CD4-positive, alpha-beta T cell (primary cell): Measurements from ENCODE around the gene RTL9. TPM values are rescaled to one million over a fixed set of nuclear protein-coding genes. Genes with fewer than 3 reads are reported as not detected.
"Not testable (repeated sequence)": the region's sequence is repeated elsewhere in the genome, so short reads cannot be mapped to it uniquely, and the experiment has no call there.

Experiments
- ATAC-seq: fragments of 200-7000 bp; cut with Tn5 transposase; one replicate; pipeline ENCODE4 v1.10.0; 2022; ENCODE audit warnings: mild to moderate bottlenecking; ENCODE audit not compliant: poor library complexity
- CTCF ChIA-PET: fragments of 350-600 bp; sonication (Branson Sonifier 250); formaldehyde crosslinking; loops from one replicate; lab custom pipeline; 2021; ENCODE audit warnings: antibody characterized with exemption, inconsistent platforms; lab: Charles Lee
- POLR2A ChIA-PET: fragments of 350-600 bp; sonication (Branson Sonifier 250); formaldehyde crosslinking; loops from one replicate; lab custom pipeline; 2021; ENCODE audit warnings: antibody characterized with exemption, inconsistent platforms; lab: Charles Lee
- DNase-seq, 14 experiments: peaks; one replicate each; pipeline ENCODE4 v3.0.0-alpha.2; 2013 to 2020; ENCODE audit warnings: mixed read lengths in 2 of 14
- H3K27ac ChIP-seq, 2 donors: one replicate each; pipeline versions ENCODE4 v1.5.1 to v1.7.0; 2013; ENCODE audit warnings: low read length in 2 of 2, low read depth in 1 of 2, mild to moderate bottlenecking in 1 of 2
- H3K27me3 ChIP-seq, 2 experiments: 1 replicate in 1 of 2; 2 replicates in 1 of 2; pipeline versions ENCODE4 v1.6.1 to v1.7.0; 2013; ENCODE audit warnings: low read length in 2 of 2, control low read depth in 1 of 2, mild to moderate bottlenecking in 1 of 2, moderate library complexity in 1 of 2; ENCODE audit not compliant: insufficient read depth in 2 of 2, control insufficient read depth in 1 of 2
- H3K36me3 ChIP-seq: one replicate; pipeline ENCODE4 v1.6.1; 2013; ENCODE audit warnings: low read length, control low read depth; ENCODE audit not compliant: insufficient read depth
- H3K4me1 ChIP-seq: one replicate; pipeline ENCODE4 v1.6.1; 2013; ENCODE audit warnings: low read length, control low read depth; ENCODE audit not compliant: insufficient read depth
- H3K4me3 ChIP-seq: one replicate; pipeline ENCODE4 v1.5.1; 2013; ENCODE audit warnings: mild to moderate bottlenecking, low read length, moderate library complexity
- H3K9me3 ChIP-seq, 2 experiments: 1 replicate in 1 of 2; 2 replicates in 1 of 2; pipeline versions ENCODE4 v1.6.1 to v1.7.0; 2013; ENCODE audit warnings: low read length in 2 of 2, mild to moderate bottlenecking in 2 of 2, control low read depth in 1 of 2, moderate library complexity in 1 of 2; ENCODE audit not compliant: control insufficient read depth in 1 of 2, insufficient read depth in 1 of 2
- H3K27ac Mint-ChIP-seq: one replicate; pipeline ENCODE4 v1.8.0; 2020; ENCODE audit warnings: mixed read lengths
- H3K27me3 Mint-ChIP-seq: one replicate; pipeline ENCODE4 v1.8.0; 2021; ENCODE audit warnings: mixed read lengths
- H3K36me3 Mint-ChIP-seq: one replicate; pipeline ENCODE4 v1.8.0; 2021; ENCODE audit warnings: low read depth, mixed read lengths
- H3K4me1 Mint-ChIP-seq: one replicate; pipeline ENCODE4 v1.8.0; 2021; ENCODE audit warnings: low read depth, mixed read lengths
- H3K4me3 Mint-ChIP-seq: one replicate; pipeline ENCODE4 v1.8.0; 2020; ENCODE audit warnings: mild to moderate bottlenecking, mixed read lengths
- H3K9me3 Mint-ChIP-seq: one replicate; pipeline ENCODE4 v1.8.0; 2020; ENCODE audit warnings: mixed read lengths
- intact Hi-C, 2 experiments: fragments of 100-400 bp; cut with DNase I in 1 of 2; cut with micrococcal nuclease in 1 of 2; formaldehyde crosslinking; loops; one replicate each; pipeline versions ENCODE4 v1.15.1 to v1.9.0; 2023 to 2025; cut with DNase I, micrococcal nuclease
- total RNA-seq, 174 experiments: library from RNA in 2 of 174; stranded (reverse) in 2 of 174; gene quantifications; one replicate each; pipeline ENCODE4 v1.2.3 and lab custom pipeline; 2021 to 2026
- TF ChIP-seq, protein P1 (sequence below): fragments of 200-600 bp; IDR thresholded peaks from one replicate; pipeline ENCODE4 v1.8.0; 2022; ENCODE audit warnings: antibody characterized with exemption, mild to moderate bottlenecking

Gene RTL9
- total RNA-seq, 2 experiments from 2014 or later, result not detected

DNA sequence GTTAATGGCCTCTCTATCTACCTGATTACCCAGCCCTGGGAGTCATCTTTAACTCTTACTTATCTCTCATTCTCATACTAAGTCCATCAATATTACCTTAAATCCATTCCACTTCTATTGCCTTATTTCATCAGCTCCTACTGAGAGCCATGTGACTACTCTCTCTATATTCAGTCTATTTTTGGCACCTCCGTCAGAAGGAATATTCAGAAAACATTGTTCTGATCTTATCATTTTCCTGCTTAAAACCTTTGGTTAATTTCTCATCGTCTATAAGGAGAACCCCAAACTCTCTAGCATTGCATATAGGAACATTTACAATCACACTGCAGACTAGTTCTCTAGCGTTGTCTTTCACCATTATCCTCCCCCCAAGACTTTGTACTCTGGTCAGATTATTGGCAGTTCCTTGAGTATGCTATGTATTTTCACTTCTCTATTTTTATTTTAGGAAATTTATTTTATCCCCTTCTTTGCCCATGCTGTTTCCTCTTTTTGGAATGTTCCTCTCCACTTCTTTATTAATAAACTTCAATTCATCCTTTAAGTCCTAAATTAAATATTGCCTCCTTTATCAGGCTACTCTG lies 27.1 kb upstream of the RTL9 start:
- Histone ChIP-seq H3K27ac (no peak overlapping the region), H3K9me3 (no peaks in the 10 kb centered on the region), H3K4me1 (no peaks in the 10 kb centered on the region), H3K4me3 (no peak overlapping the region), H3K27me3 (peaks cover 0 to 6% of the 10 kb centered on the region in 2 experiments), H3K36me3 (no peaks in the 10 kb centered on the region)
- TF ChIP-seq, protein P1, sequence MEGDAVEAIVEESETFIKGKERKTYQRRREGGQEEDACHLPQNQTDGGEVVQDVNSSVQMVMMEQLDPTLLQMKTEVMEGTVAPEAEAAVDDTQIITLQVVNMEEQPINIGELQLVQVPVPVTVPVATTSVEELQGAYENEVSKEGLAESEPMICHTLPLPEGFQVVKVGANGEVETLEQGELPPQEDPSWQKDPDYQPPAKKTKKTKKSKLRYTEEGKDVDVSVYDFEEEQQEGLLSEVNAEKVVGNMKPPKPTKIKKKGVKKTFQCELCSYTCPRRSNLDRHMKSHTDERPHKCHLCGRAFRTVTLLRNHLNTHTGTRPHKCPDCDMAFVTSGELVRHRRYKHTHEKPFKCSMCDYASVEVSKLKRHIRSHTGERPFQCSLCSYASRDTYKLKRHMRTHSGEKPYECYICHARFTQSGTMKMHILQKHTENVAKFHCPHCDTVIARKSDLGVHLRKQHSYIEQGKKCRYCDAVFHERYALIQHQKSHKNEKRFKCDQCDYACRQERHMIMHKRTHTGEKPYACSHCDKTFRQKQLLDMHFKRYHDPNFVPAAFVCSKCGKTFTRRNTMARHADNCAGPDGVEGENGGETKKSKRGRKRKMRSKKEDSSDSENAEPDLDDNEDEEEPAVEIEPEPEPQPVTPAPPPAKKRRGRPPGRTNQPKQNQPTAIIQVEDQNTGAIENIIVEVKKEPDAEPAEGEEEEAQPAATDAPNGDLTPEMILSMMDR, result no peak
- POLR2A ChIA-PET, result no interaction called here
- ATAC-seq, result no peak
- Mint-ChIP-seq H3K27ac (no peak overlapping the region), H3K36me3 (no peaks in the 10 kb centered on the region), H3K4me1 (no peaks in the 10 kb centered on the region), H3K9me3 (no peaks in the 10 kb centered on the region), H3K27me3 (peaks cover 8% of the 10 kb centered on the region), H3K4me3 (no peak overlapping the region)
- intact Hi-C loops, result no loop called here
- CTCF ChIA-PET, result no interaction called here
- no peak for DNase-seq

GRCh38 chrX:110333458-110333857 lies 25.2 kb upstream of the RTL9 start:
- H3K4me3 Mint-ChIP-seq, ATAC-seq, CTCF ChIA-PET: not testable (repeated sequence)

DNA sequence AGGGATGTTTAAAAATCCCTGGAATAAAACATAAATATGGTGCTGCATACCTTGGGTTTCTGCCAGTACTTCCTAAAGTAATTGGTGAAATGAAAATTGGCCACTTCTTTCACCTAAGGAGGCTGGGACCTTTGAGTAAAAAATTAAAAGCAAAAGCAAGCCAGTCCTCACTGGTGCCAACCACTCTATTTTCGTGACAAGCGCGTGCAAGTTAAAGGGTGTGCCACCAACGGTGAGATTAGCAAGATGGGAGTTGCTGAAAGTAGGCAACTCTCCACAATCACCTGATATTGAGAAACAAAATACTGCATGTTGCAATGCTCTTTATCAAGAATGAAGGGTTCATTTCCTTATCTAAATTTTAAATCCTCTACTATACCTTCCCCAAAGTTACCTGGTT lies 19.7 kb upstream of the RTL9 start:
- Histone ChIP-seq H3K27me3 (no peaks in the 10 kb centered on the region), H3K27ac (no peak overlapping the region), H3K9me3 (no peaks in the 10 kb centered on the region), H3K4me1 (no peaks in the 10 kb centered on the region), H3K4me3 (no peak overlapping the region), H3K36me3 (no peaks in the 10 kb centered on the region)
- Mint-ChIP-seq H3K27me3 (peaks cover 8% of the 10 kb centered on the region), H3K4me1 (no peaks in the 10 kb centered on the region), H3K27ac (no peak overlapping the region), H3K9me3 (no peaks in the 10 kb centered on the region), H3K36me3 (no peaks in the 10 kb centered on the region), H3K4me3 (no peak overlapping the region)
- TF ChIP-seq, protein P1, result no peak
- no peak for ATAC-seq
- DNase-seq, result no peak
- ChIA-PET CTCF (no interaction called here), POLR2A (no interaction called here)
- intact Hi-C loops, result no loop called here

More at GRCh38 chrX:110333458-110333857, 25.2 kb upstream of the RTL9 start:
- H3K27me3 ChIP-seq, H3K36me3 ChIP-seq, H3K4me1 ChIP-seq, H3K27me3 Mint-ChIP-seq, H3K9me3 Mint-ChIP-seq, intact Hi-C loops, H3K4me1 Mint-ChIP-seq, H3K36me3 Mint-ChIP-seq, H3K9me3 ChIP-seq, POLR2A ChIA-PET, H3K27ac ChIP-seq, H3K27ac Mint-ChIP-seq, DNase-seq, H3K4me3 ChIP-seq: not testable (repeated sequence)
